ENCODE measurements around the gene FMN1.
A peak's percentile ranks its signal among the peaks of the same experiment; 100 is the strongest.

Gene FMN1

GRCh38 chr15:32730677-32731654, 463.5 kb downstream of the FMN1 start:
- H3K27ac ChIP-seq (ENCODE audit: low read depth, low read length): no peak overlapping the region

GRCh38 chr15:32729700-32730395, 464.7 kb downstream of the FMN1 start:
- Histone ChIP-seq H3K4me3 (ENCODE audit: low read depth, low read length) (no peak overlapping the region), H3K4me1 (ENCODE audit: control insufficient read depth, insufficient read depth, low read length) (peaks cover 16% of the 10 kb centered on the region), H3K27me3 (ENCODE audit: control insufficient read depth, insufficient read depth, low read length) (peaks cover 3% of the 10 kb centered on the region; the same call in 1 of the 2 replicates), H3K27ac (ENCODE audit: low read depth, low read length) (no peak overlapping the region), H3K9me3 (ENCODE audit: control insufficient read depth, insufficient read depth, low read depth, low read length) (no peaks in the 10 kb centered on the region), H3K36me3 (ENCODE audit: control insufficient read depth, insufficient read depth, low read length) (no peaks in the 10 kb centered on the region), H3K9ac (ENCODE audit: low read length) (no peak overlapping the region)

More at GRCh38 chr15:32730677-32731654, 463.5 kb downstream of the FMN1 start:
- Histone ChIP-seq H3K4me3 (ENCODE audit: low read depth, low read length) (peak overlapping the region; percentile 33; the same call in 1 of the 2 replicates), H3K9ac (ENCODE audit: low read length) (no peak overlapping the region), H3K27me3 (ENCODE audit: control insufficient read depth, insufficient read depth, low read length) (peaks cover 3% of the 10 kb centered on the region; the same call in 1 of the 2 replicates), H3K36me3 (ENCODE audit: control insufficient read depth, insufficient read depth, low read length) (no peaks in the 10 kb centered on the region), H3K9me3 (ENCODE audit: control insufficient read depth, insufficient read depth, low read depth, low read length) (no peaks in the 10 kb centered on the region), H3K4me1 (ENCODE audit: control insufficient read depth, insufficient read depth, low read length) (peaks cover 16% of the 10 kb centered on the region)

- Histone ChIP-seq H3K4me1 (ENCODE audit: control insufficient read depth, insufficient read depth, low read length) (peaks cover 9% of the 10 kb centered on the region; the same call in 1 of the 2 replicates), H3K9me3 (ENCODE audit: control insufficient read depth, insufficient read depth, low read depth, low read length) (no peaks in the 10 kb centered on the region), H3K9ac (ENCODE audit: low read length) (no peak overlapping the region), H3K4me3 (ENCODE audit: low read depth, low read length) (no peak overlapping the region), H3K36me3 (ENCODE audit: control insufficient read depth, insufficient read depth, low read length) (no peaks in the 10 kb centered on the region), H3K27ac (ENCODE audit: low read depth, low read length) (no peak overlapping the region), H3K27me3 (ENCODE audit: control insufficient read depth, insufficient read depth, low read length) (peaks cover 47% of the 10 kb centered on the region)
Measured at GRCh38 chr15:32723171-32723948, 471.2 kb downstream of the FMN1 start.

- Histone ChIP-seq H3K4me1 (ENCODE audit: control insufficient read depth, insufficient read depth, low read length) (peaks cover 13% of the 10 kb centered on the region), H3K4me3 (ENCODE audit: low read depth, low read length) (no peak overlapping the region), H3K9me3 (ENCODE audit: control insufficient read depth, insufficient read depth, low read depth, low read length) (no peaks in the 10 kb centered on the region), H3K9ac (ENCODE audit: low read length) (no peak overlapping the region), H3K27ac (ENCODE audit: low read depth, low read length) (no peak overlapping the region), H3K36me3 (ENCODE audit: control insufficient read depth, insufficient read depth, low read length) (no peaks in the 10 kb centered on the region), H3K27me3 (ENCODE audit: control insufficient read depth, insufficient read depth, low read length) (peaks cover 60% of the 10 kb centered on the region)
Measured at GRCh38 chr15:32722136-32722535, 472.4 kb downstream of the FMN1 start.

GRCh38 chr15:32721596-32721995, 472.9 kb downstream of the FMN1 start:
- Histone ChIP-seq H3K4me3 (ENCODE audit: low read depth, low read length) (no peak overlapping the region), H3K36me3 (ENCODE audit: control insufficient read depth, insufficient read depth, low read length) (no peaks in the 10 kb centered on the region), H3K9ac (ENCODE audit: low read length) (no peak overlapping the region), H3K27me3 (ENCODE audit: control insufficient read depth, insufficient read depth, low read length) (peaks cover 65% of the 10 kb centered on the region), H3K9me3 (ENCODE audit: control insufficient read depth, insufficient read depth, low read depth, low read length) (no peaks in the 10 kb centered on the region), H3K4me1 (ENCODE audit: control insufficient read depth, insufficient read depth, low read length) (peaks cover 15% of the 10 kb centered on the region), H3K27ac (ENCODE audit: low read depth, low read length) (no peak overlapping the region)

- Histone ChIP-seq H3K27ac (ENCODE audit: low read depth, low read length) (no peak overlapping the region), H3K36me3 (ENCODE audit: control insufficient read depth, insufficient read depth, low read length) (no peaks in the 10 kb centered on the region), H3K9ac (ENCODE audit: low read length) (peak overlapping the region; percentile 14), H3K4me3 (ENCODE audit: low read depth, low read length) (peak overlapping the region; percentile 57), H3K27me3 (ENCODE audit: control insufficient read depth, insufficient read depth, low read length) (peaks cover 90% of the 10 kb centered on the region), H3K9me3 (ENCODE audit: control insufficient read depth, insufficient read depth, low read depth, low read length) (no peaks in the 10 kb centered on the region), H3K4me1 (ENCODE audit: control insufficient read depth, insufficient read depth, low read length) (peaks cover 20% of the 10 kb centered on the region)
Measured at GRCh38 chr15:32718821-32719716, 475.4 kb downstream of the FMN1 start.

GRCh38 chr15:32718227-32718820, 476.2 kb downstream of the FMN1 start:
- H3K36me3 ChIP-seq (ENCODE audit: control insufficient read depth, insufficient read depth, low read length): no peaks in the 10 kb centered on the region
- no peaks in the 10 kb centered on the region for H3K9me3 ChIP-seq (ENCODE audit: control insufficient read depth, insufficient read depth, low read depth, low read length)
- peaks cover 20% of the 10 kb centered on the region for H3K4me1 ChIP-seq (ENCODE audit: control insufficient read depth, insufficient read depth, low read length)
- H3K4me3 ChIP-seq (ENCODE audit: low read depth, low read length): peak overlapping the region; percentile 57
- H3K27ac ChIP-seq (ENCODE audit: low read depth, low read length): no peak overlapping the region
- peaks cover 95% of the 10 kb centered on the region for H3K27me3 ChIP-seq (ENCODE audit: control insufficient read depth, insufficient read depth, low read length)
- peak overlapping the region; percentile 14 for H3K9ac ChIP-seq (ENCODE audit: low read length)

- Histone ChIP-seq H3K9me3 (ENCODE audit: control insufficient read depth, insufficient read depth, low read depth, low read length) (no peaks in the 10 kb centered on the region), H3K4me1 (ENCODE audit: control insufficient read depth, insufficient read depth, low read length) (peaks cover 20% of the 10 kb centered on the region), H3K36me3 (ENCODE audit: control insufficient read depth, insufficient read depth, low read length) (no peaks in the 10 kb centered on the region), H3K27ac (ENCODE audit: low read depth, low read length) (no peak within 1 kb of the TSS), H3K27me3 (ENCODE audit: control insufficient read depth, insufficient read depth, low read length) (peaks cover 89% of the 10 kb centered on the region), H3K9ac (ENCODE audit: low read length) (peak within 1 kb of the TSS; percentile 27), H3K4me3 (ENCODE audit: low read depth, low read length) (peak within 1 kb of the TSS; percentile 57)
Measured at GRCh38 chr15:32717426-32718226, 476.9 kb downstream of the FMN1 start, which contains the start of gene GREM1. Gene GREM1 (plus strand): TSS chr15:32718004. CDS start chr15:32730691, 12,687 bp downstream.

GRCh38 chr15:32716915-32717425, 477.5 kb downstream of the FMN1 start:
- Histone ChIP-seq H3K9ac (ENCODE audit: low read length) (peak overlapping the region; percentile 27), H3K36me3 (ENCODE audit: control insufficient read depth, insufficient read depth, low read length) (no peaks in the 10 kb centered on the region), H3K27ac (ENCODE audit: low read depth, low read length) (no peak overlapping the region), H3K4me3 (ENCODE audit: low read depth, low read length) (peak overlapping the region; percentile 57), H3K4me1 (ENCODE audit: control insufficient read depth, insufficient read depth, low read length) (peaks cover 20% of the 10 kb centered on the region), H3K27me3 (ENCODE audit: control insufficient read depth, insufficient read depth, low read length) (peaks cover 82% of the 10 kb centered on the region), H3K9me3 (ENCODE audit: control insufficient read depth, insufficient read depth, low read depth, low read length) (no peaks in the 10 kb centered on the region)
